CD4-positive, alpha-beta T cell (primary cell): ENCODE measurements around the gene ADGRV1. TPM values are rescaled to one million over a fixed set of nuclear protein-coding genes. Genes with fewer than 3 reads are reported as not detected.
"Not testable (repeated sequence)": the region's sequence is repeated elsewhere in the genome, so short reads cannot be mapped to it uniquely, and the experiment has no call there.

ENCODE experiments used
- ATAC-seq: fragments of 200-7000 bp; cut with Tn5 transposase; one replicate; pipeline ENCODE4 v1.10.0; 2022; ENCODE audit warnings: mild to moderate bottlenecking; ENCODE audit not compliant: poor library complexity
- CTCF ChIA-PET: fragments of 350-600 bp; sonication (Branson Sonifier 250); formaldehyde crosslinking; loops from one replicate; lab custom pipeline; 2021; ENCODE audit warnings: antibody characterized with exemption, inconsistent platforms; lab: Charles Lee
- POLR2A ChIA-PET: fragments of 350-600 bp; sonication (Branson Sonifier 250); formaldehyde crosslinking; loops from one replicate; lab custom pipeline; 2021; ENCODE audit warnings: antibody characterized with exemption, inconsistent platforms; lab: Charles Lee
- DNase-seq, 14 experiments: peaks; one replicate each; pipeline ENCODE4 v3.0.0-alpha.2; 2013 to 2020; ENCODE audit warnings: mixed read lengths in 2 of 14
- H3K27ac ChIP-seq, 2 donors: one replicate each; pipeline versions ENCODE4 v1.5.1 to v1.7.0; 2013; ENCODE audit warnings: low read length in 2 of 2, low read depth in 1 of 2, mild to moderate bottlenecking in 1 of 2
- H3K27me3 ChIP-seq, 2 experiments: 1 replicate in 1 of 2; 2 replicates in 1 of 2; pipeline versions ENCODE4 v1.6.1 to v1.7.0; 2013; ENCODE audit warnings: low read length in 2 of 2, control low read depth in 1 of 2, mild to moderate bottlenecking in 1 of 2, moderate library complexity in 1 of 2; ENCODE audit not compliant: insufficient read depth in 2 of 2, control insufficient read depth in 1 of 2
- H3K36me3 ChIP-seq: one replicate; pipeline ENCODE4 v1.6.1; 2013; ENCODE audit warnings: low read length, control low read depth; ENCODE audit not compliant: insufficient read depth
- H3K4me1 ChIP-seq: one replicate; pipeline ENCODE4 v1.6.1; 2013; ENCODE audit warnings: low read length, control low read depth; ENCODE audit not compliant: insufficient read depth
- H3K4me3 ChIP-seq: one replicate; pipeline ENCODE4 v1.5.1; 2013; ENCODE audit warnings: mild to moderate bottlenecking, low read length, moderate library complexity
- H3K9me3 ChIP-seq, 2 experiments: 1 replicate in 1 of 2; 2 replicates in 1 of 2; pipeline versions ENCODE4 v1.6.1 to v1.7.0; 2013; ENCODE audit warnings: low read length in 2 of 2, mild to moderate bottlenecking in 2 of 2, control low read depth in 1 of 2, moderate library complexity in 1 of 2; ENCODE audit not compliant: control insufficient read depth in 1 of 2, insufficient read depth in 1 of 2
- H3K27ac Mint-ChIP-seq: one replicate; pipeline ENCODE4 v1.8.0; 2020; ENCODE audit warnings: mixed read lengths
- H3K27me3 Mint-ChIP-seq: one replicate; pipeline ENCODE4 v1.8.0; 2021; ENCODE audit warnings: mixed read lengths
- H3K36me3 Mint-ChIP-seq: one replicate; pipeline ENCODE4 v1.8.0; 2021; ENCODE audit warnings: low read depth, mixed read lengths
- H3K4me1 Mint-ChIP-seq: one replicate; pipeline ENCODE4 v1.8.0; 2021; ENCODE audit warnings: low read depth, mixed read lengths
- H3K4me3 Mint-ChIP-seq: one replicate; pipeline ENCODE4 v1.8.0; 2020; ENCODE audit warnings: mild to moderate bottlenecking, mixed read lengths
- H3K9me3 Mint-ChIP-seq: one replicate; pipeline ENCODE4 v1.8.0; 2020; ENCODE audit warnings: mixed read lengths
- CTCF ChIP-seq: fragments of 200-600 bp; IDR thresholded peaks from one replicate; pipeline ENCODE4 v1.8.0; 2022; ENCODE audit warnings: antibody characterized with exemption, mild to moderate bottlenecking
- intact Hi-C, 2 experiments: fragments of 100-400 bp; cut with DNase I in 1 of 2; cut with micrococcal nuclease in 1 of 2; formaldehyde crosslinking; loops; one replicate each; pipeline versions ENCODE4 v1.15.1 to v1.9.0; 2023 to 2025; cut with DNase I, micrococcal nuclease
- total RNA-seq, 174 experiments: library from RNA in 2 of 174; stranded (reverse) in 2 of 174; gene quantifications; one replicate each; pipeline ENCODE4 v1.2.3 and lab custom pipeline; 2021 to 2026

Gene ADGRV1
- total RNA-seq, 2 experiments from 2014 or later = 0.81 to 1.2 TPM

DNA sequence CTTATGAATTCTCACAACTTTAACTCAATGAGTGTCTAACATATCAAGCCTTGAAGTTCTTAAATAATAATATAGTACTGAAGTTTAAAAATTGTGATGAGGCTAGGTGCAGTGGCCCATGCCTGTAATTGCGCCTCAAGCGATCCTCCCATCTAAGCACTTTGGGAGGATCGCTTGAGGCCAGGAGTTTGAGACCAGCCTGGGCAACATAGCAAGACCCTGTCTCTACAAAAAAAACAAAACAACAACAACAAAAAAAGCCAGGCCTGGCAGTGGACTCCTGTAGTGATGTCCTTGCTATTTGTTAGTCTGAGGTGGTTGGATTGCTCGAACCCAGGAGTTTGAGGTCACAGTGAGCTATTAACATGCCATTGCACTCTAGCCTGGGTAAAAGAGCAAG is 98.4 kb downstream of the ADGRV1 start:
- Histone ChIP-seq H3K27ac (no peak overlapping the region), H3K4me3 (no peak overlapping the region), H3K9me3 (no peaks in the 10 kb centered on the region), H3K4me1 (no peaks in the 10 kb centered on the region), H3K27me3 (no peaks in the 10 kb centered on the region), H3K36me3 (no peaks in the 10 kb centered on the region)
- Mint-ChIP-seq H3K9me3 (no peaks in the 10 kb centered on the region), H3K27ac (no peak overlapping the region), H3K4me3 (no peak overlapping the region), H3K4me1 (no peaks in the 10 kb centered on the region), H3K36me3 (no peaks in the 10 kb centered on the region), H3K27me3 (no peaks in the 10 kb centered on the region)
- intact Hi-C loops = no loop called here
- ChIA-PET CTCF (no interaction called here), POLR2A (no interaction called here)
- no peak for DNase-seq
- no peak for ATAC-seq
- TF ChIP-seq CTCF = no peak

DNA sequence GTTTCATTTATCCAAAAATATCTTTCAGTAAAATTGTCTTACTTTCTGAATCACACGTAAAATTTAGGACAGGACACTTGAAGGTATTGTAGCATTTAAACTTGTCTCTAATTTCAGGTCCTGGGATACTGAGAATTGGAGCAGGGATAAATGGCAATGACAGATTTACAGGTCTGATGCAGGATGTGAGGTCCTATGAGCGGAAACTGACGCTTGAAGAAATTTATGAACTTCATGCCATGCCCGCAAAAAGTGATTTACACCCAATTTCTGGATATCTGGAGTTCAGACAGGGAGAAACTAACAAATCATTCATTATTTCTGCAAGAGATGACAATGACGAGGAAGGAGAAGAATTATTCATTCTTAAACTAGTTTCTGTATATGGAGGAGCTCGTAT is 99.2 kb downstream of the ADGRV1 start:
- Mint-ChIP-seq H3K36me3 (no peaks in the 10 kb centered on the region), H3K4me3 (no peak overlapping the region), H3K27me3 (no peaks in the 10 kb centered on the region), H3K9me3 (no peaks in the 10 kb centered on the region), H3K4me1 (no peaks in the 10 kb centered on the region), H3K27ac (no peak overlapping the region)
- no peak for DNase-seq
- H3K4me3 ChIP-seq = no peak overlapping the region
- no peak for TF ChIP-seq CTCF
- ChIA-PET POLR2A (no interaction called here), CTCF (no interaction called here)
- no peaks in the 10 kb centered on the region for H3K9me3 ChIP-seq
- no peaks in the 10 kb centered on the region for H3K36me3 ChIP-seq
- H3K27me3 ChIP-seq = no peaks in the 10 kb centered on the region
- H3K4me1 ChIP-seq = no peaks in the 10 kb centered on the region
- H3K27ac ChIP-seq = no peak overlapping the region
- ATAC-seq = no peak
- intact Hi-C loops = no loop called here

DNA sequence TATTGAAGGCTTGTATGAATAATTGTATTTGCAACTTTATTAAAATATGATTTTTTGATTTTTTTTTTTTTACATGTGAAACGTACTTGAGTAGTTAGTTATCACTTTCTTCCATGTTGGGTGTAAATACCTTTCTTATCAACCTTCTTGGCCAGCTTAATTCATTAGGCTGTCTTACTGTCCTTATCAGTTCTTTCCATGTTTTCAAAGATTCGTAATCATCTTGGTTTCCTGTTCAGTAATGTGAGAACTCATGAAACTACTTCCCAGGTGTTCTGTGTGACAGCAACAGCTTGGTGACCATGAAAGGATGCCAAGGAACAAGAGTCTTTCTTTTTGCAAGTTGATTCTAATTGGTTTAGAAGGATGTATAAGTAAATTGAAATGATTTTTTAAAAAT is 100.0 kb downstream of the ADGRV1 start:
- Histone ChIP-seq H3K27ac (no peak overlapping the region), H3K36me3 (no peaks in the 10 kb centered on the region), H3K27me3 (no peaks in the 10 kb centered on the region), H3K9me3 (no peaks in the 10 kb centered on the region), H3K4me1 (no peaks in the 10 kb centered on the region), H3K4me3 (no peak overlapping the region)
- H3K9me3 Mint-ChIP-seq = no peaks in the 10 kb centered on the region
- ChIA-PET POLR2A (no interaction called here), CTCF (no interaction called here)
- intact Hi-C loops = no loop called here
- ATAC-seq (no peak), DNase-seq (no peak)
- no peak for TF ChIP-seq CTCF
- H3K27me3 Mint-ChIP-seq = no peaks in the 10 kb centered on the region
- H3K4me1 Mint-ChIP-seq = no peaks in the 10 kb centered on the region
- H3K36me3 Mint-ChIP-seq = no peaks in the 10 kb centered on the region
- no peak overlapping the region for H3K27ac Mint-ChIP-seq
- H3K4me3 Mint-ChIP-seq = no peak overlapping the region

- CTCF ChIA-PET, H3K36me3 ChIP-seq, H3K36me3 Mint-ChIP-seq, H3K4me3 ChIP-seq, H3K27me3 ChIP-seq, H3K4me3 Mint-ChIP-seq, H3K27ac Mint-ChIP-seq, H3K9me3 Mint-ChIP-seq, H3K27ac ChIP-seq, DNase-seq, intact Hi-C loops, POLR2A ChIA-PET, H3K9me3 ChIP-seq, H3K27me3 Mint-ChIP-seq, H3K4me1 Mint-ChIP-seq, ATAC-seq, H3K4me1 ChIP-seq: not testable (repeated sequence)
Measured at GRCh38 chr5:90668079-90668565, 109.5 kb downstream of the ADGRV1 start.
